GM12878 (cell line): Measurements from ENCODE around the gene DNASE1. TPM values are rescaled to one million over a fixed set of nuclear protein-coding genes. Genes with fewer than 3 reads are reported as not detected.

ENCODE experiments used
- ATAC-seq: fragments of 200-7000 bp; cut with Tn5 transposase; 3 replicates; pipeline ENCODE4 v1.9.1; 2020; ENCODE audit warnings: mild to moderate bottlenecking, moderate library complexity
- BruUV-seq: library from RNA; stranded (reverse); fragments of 400-500 nt; replicated peaks from 2 replicates; lab custom pipeline; 2021; lab: Mats Ljungman, UMichigan
- CTCF ChIA-PET: fragments of 300-600 bp; sonication (Branson Sonifier 250); formaldehyde crosslinking; extraction: SDS; loops from one replicate; lab custom pipeline; 2021; ENCODE audit warnings: inconsistent platforms; lab: Yijun Ruan, JAX
- POLR2A ChIA-PET: fragments of 350-600 bp; formaldehyde crosslinking; extraction: SDS; loops from one replicate; lab custom pipeline; 2021; ENCODE audit warnings: inconsistent platforms; lab: Charles Lee
- RAD21 ChIA-PET: fragments of 300-600 bp; sonication (Branson Sonifier 250); formaldehyde crosslinking; loops from one replicate; lab custom pipeline; 2023; ENCODE audit warnings: antibody characterized with exemption; ENCODE audit not compliant: unreplicated experiment; lab: Charles Lee
- SMC1A ChIA-PET: fragments of 300-600 bp; sonication (Branson Sonifier 250); formaldehyde crosslinking; loops from one replicate; lab custom pipeline; 2023; ENCODE audit not compliant: unreplicated experiment, uncharacterized antibody; lab: Charles Lee
- DNase-seq: peaks from one replicate; pipeline ENCODE4 v3.0.0-alpha.2; 2011; ENCODE audit warnings: low read depth, low spot score
- FAIRE-seq: peaks from 3 replicates; lab custom pipeline; 2011; peaks lifted over from hg19 to GRCh38; lab: Jason Lieb, UNC
- H2AFZ ChIP-seq: 2 replicates; pipeline ENCODE4 v1.6.0; 2011; ENCODE audit warnings: low read depth, low read length, control low read depth; ENCODE audit not compliant: control insufficient read depth
- H3K27ac ChIP-seq: 2 replicates; pipeline ENCODE4 v1.5.1; 2011; ENCODE audit warnings: control low read depth; ENCODE audit not compliant: control insufficient read depth, insufficient read depth
- H3K27me3 ChIP-seq, 2 experiments: replicated peaks in 1 of 2; 2 replicates each; pipeline versions ENCODE4 v1.6.0 to v1.6.1; 2011; ENCODE audit warnings: low read length in 1 of 2; ENCODE audit not compliant: control insufficient read depth in 2 of 2, insufficient read depth in 2 of 2
- H3K36me3 ChIP-seq, 2 experiments: 2 replicates each; pipeline ENCODE4 v1.5.1; 2011; ENCODE audit warnings: low read length in 1 of 2; ENCODE audit not compliant: control insufficient read depth in 2 of 2, insufficient read depth in 2 of 2
- H3K4me1 ChIP-seq: 2 replicates; pipeline ENCODE4 v1.6.1; 2011; ENCODE audit warnings: mild to moderate bottlenecking, low read length, moderate library complexity, mixed read lengths; ENCODE audit not compliant: control insufficient read depth, insufficient read depth
- H3K4me2 ChIP-seq: 2 replicates; pipeline ENCODE4 v1.6.0; 2011; ENCODE audit warnings: control low read depth; ENCODE audit not compliant: control insufficient read depth, insufficient read depth
- H3K4me3 ChIP-seq: fragments of 200-600 bp; sonication (generic); 2 replicates; pipeline ENCODE4 v1.5.1; 2016
- H3K79me2 ChIP-seq: 2 replicates; pipeline ENCODE4 v1.6.0; 2011; ENCODE audit warnings: low read length; ENCODE audit not compliant: control insufficient read depth, insufficient read depth
- H3K9ac ChIP-seq: 2 replicates; pipeline ENCODE4 v1.8.0; 2011; ENCODE audit warnings: low read length, control low read depth, mixed read lengths; ENCODE audit not compliant: control insufficient read depth, insufficient read depth
- H3K9me3 ChIP-seq: replicated peaks from 3 replicates; pipeline ENCODE4 v1.5.1; 2011; ENCODE audit warnings: mild to moderate bottlenecking, low read length; ENCODE audit not compliant: control insufficient read depth, insufficient read depth
- H4K20me1 ChIP-seq: 2 replicates; pipeline ENCODE4 v1.6.0; 2011; ENCODE audit not compliant: control insufficient read depth, insufficient read depth
- CHD1 ChIP-seq: IDR thresholded peaks from 2 replicates; pipeline ENCODE4 v1.6.1; 2012; ENCODE audit warnings: low read depth, low read length, improper control_type of control experiment
- GATAD2B ChIP-seq: fragments of 450-650 bp; conservative IDR thresholded peaks from 2 replicates; pipeline ENCODE4 v1.6.1; 2017; ENCODE audit warnings: low read depth, mild to moderate bottlenecking, moderate library complexity
- HDAC6 ChIP-seq: fragments of 200-600 bp; sonication (generic); IDR thresholded peaks from one replicate; pipeline ENCODE4 v1.8.0; 2017; ENCODE audit warnings: antibody characterized with exemption; ENCODE audit not compliant: unreplicated experiment
- JUND ChIP-seq: IDR thresholded peaks from 2 replicates; pipeline ENCODE4 v1.6.1; 2012; ENCODE audit warnings: low read depth, mild to moderate bottlenecking, low read length, improper control_type of control experiment, moderate library complexity
- ZBED1 ChIP-seq: IDR thresholded peaks from 2 replicates; pipeline ENCODE4 v1.6.1; 2016; ENCODE audit warnings: borderline replicate concordance
- WGBS: methylation state at CpG from one replicate; pipeline ENCODE4 v1.1.6; 2016; ENCODE audit warnings: low lambda C conversion rate; ENCODE audit not compliant: insufficient replicate concordance, insufficient coverage; ENCODE audit errors: missing lambda C conversion rate; 5-methylcytosine and 5-hydroxymethylcytosine counted together
- in situ Hi-C: fragments of 300-500 bp; cut with MboI; formaldehyde crosslinking; loops from 9 replicates; pipeline ENCODE4 v1.14.3; 2018; ENCODE audit warnings: mixed read lengths
- intact Hi-C: fragments of 100-400 bp; cut with micrococcal nuclease; formaldehyde crosslinking; loops from one replicate; pipeline ENCODE4 v1.14.2; 2022; ENCODE audit not compliant: unreplicated experiment
- polyA plus RNA-seq, 11 experiments: library from polyadenylated mRNA; depleted of rRNA in 4 of 11; unstranded in 6 of 11; stranded (reverse) in 5 of 11; fragments of >200 nt; fragmentation: Nextera tagmentation in 4 of 11; fragmentation: Illumina TruSeq in 1 of 11; extraction: Ambion mirVana in 4 of 11; extraction: Trizol in 1 of 11; gene quantifications; 1 replicate in 1 of 11; 2 replicates in 10 of 11; pipeline versions ENCODE4 v1.2.1 to v1.2.3, GENCODE V29; 2011 to 2016; ENCODE audit warnings: inconsistent platforms in 2 of 11, missing spikeins in 2 of 11, low read depth in 1 of 11
- total RNA-seq, 4 experiments: library from RNA; depleted of rRNA in 3 of 4; stranded (reverse); fragments of >200 nt in 3 of 4; fragmentation: Illumina TruSeq in 1 of 4; extraction: Trizol in 1 of 4; gene quantifications; 2 replicates each; pipeline versions ENCODE4 v1.2.1 to v1.2.3, GENCODE V29; 2013 to 2021
- TF ChIP-seq, protein P1 (sequence below): IDR thresholded peaks from 2 replicates; pipeline ENCODE4 v1.6.1; 2011; ENCODE audit warnings: mild to moderate bottlenecking, low read depth, low read length, moderate library complexity; ENCODE audit not compliant: insufficient replicate concordance
- TF ChIP-seq, protein P2 (sequence below): fragments of 450-650 bp; IDR thresholded peaks from 2 replicates; pipeline ENCODE4 v1.6.1; 2017; ENCODE audit warnings: antibody characterized with exemption, mild to moderate bottlenecking, moderate library complexity
- TF ChIP-seq, protein P3 (sequence below): IDR thresholded peaks from 2 replicates; pipeline ENCODE4 v1.6.1; 2011; ENCODE audit warnings: borderline replicate concordance, low read depth, mild to moderate bottlenecking, moderate library complexity, low read length; ENCODE audit not compliant: insufficient read depth, poor library complexity, severe bottlenecking

The DNASE1 gene
- total and polyA plus RNA-seq, 10 of the 15 experiments (the other 5 are each of a cell fraction or from before 2014, with no cell fraction given): 0.23 to 12.0 (median 7.9) TPM

DNA sequence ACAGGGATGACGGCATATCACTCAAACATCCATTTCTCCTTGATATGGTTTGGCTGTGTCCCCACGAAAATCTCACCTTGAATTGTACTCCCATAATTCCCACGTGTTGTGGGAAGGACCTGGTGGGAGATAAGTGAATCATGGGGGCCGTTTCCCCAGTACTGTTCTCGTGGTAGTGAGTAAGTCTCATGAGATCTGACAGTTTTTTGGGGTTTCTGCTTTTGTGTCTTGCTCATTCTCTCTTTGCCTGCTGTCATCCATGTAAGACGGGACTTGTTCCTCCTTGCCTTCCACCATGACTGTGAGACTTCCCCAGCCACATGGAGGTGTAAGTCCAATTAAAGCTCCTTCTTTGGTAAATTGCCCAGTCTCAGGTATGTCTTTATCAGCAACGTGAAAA is 32.5 kb downstream of the DNASE1 start:
- ChIA-PET RAD21 (interaction anchor here (0.6 kb wide), 1 partner anchor 61 kb away, joined by 4 read pairs; no protein-coding TSS in a partner anchor), POLR2A (no interaction called here), SMC1A (no interaction called here), CTCF (interaction anchor here (0.7 kb wide), 1 partner anchor 10 kb away, joined by 4 read pairs; no protein-coding TSS in a partner anchor)
- WGBS: 53% methylated on average over 7 of the region's 7 CpGs
- DNase-seq: no peak
- H4K20me1 ChIP-seq: no peaks in the 10 kb centered on the region
- peaks cover 18 to 26% of the 10 kb centered on the region in 2 experiments for H3K36me3 ChIP-seq
- intact Hi-C loops: no loop called here
- H3K9me3 ChIP-seq: no peaks in the 10 kb centered on the region
- peaks cover 5% of the 10 kb centered on the region; the same call in 1 of the 2 replicates for H3K4me1 ChIP-seq
- H3K27me3 ChIP-seq: no peaks in the 10 kb centered on the region
- in situ Hi-C loops: no loop called here
- H3K9ac ChIP-seq: no peak overlapping the region
- no peak overlapping the region for H2AFZ ChIP-seq
- TF ChIP-seq, protein P1, sequence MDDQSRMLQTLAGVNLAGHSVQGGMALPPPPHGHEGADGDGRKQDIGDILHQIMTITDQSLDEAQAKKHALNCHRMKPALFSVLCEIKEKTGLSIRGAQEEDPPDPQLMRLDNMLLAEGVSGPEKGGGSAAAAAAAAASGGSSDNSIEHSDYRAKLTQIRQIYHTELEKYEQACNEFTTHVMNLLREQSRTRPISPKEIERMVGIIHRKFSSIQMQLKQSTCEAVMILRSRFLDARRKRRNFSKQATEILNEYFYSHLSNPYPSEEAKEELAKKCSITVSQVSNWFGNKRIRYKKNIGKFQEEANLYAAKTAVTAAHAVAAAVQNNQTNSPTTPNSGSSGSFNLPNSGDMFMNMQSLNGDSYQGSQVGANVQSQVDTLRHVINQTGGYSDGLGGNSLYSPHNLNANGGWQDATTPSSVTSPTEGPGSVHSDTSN: no peak
- TF ChIP-seq ZBED1 (no peak), CHD1 (no peak), HDAC6 (no peak), GATAD2B (no peak), JUND (no peak)
- TF ChIP-seq, protein P2, sequence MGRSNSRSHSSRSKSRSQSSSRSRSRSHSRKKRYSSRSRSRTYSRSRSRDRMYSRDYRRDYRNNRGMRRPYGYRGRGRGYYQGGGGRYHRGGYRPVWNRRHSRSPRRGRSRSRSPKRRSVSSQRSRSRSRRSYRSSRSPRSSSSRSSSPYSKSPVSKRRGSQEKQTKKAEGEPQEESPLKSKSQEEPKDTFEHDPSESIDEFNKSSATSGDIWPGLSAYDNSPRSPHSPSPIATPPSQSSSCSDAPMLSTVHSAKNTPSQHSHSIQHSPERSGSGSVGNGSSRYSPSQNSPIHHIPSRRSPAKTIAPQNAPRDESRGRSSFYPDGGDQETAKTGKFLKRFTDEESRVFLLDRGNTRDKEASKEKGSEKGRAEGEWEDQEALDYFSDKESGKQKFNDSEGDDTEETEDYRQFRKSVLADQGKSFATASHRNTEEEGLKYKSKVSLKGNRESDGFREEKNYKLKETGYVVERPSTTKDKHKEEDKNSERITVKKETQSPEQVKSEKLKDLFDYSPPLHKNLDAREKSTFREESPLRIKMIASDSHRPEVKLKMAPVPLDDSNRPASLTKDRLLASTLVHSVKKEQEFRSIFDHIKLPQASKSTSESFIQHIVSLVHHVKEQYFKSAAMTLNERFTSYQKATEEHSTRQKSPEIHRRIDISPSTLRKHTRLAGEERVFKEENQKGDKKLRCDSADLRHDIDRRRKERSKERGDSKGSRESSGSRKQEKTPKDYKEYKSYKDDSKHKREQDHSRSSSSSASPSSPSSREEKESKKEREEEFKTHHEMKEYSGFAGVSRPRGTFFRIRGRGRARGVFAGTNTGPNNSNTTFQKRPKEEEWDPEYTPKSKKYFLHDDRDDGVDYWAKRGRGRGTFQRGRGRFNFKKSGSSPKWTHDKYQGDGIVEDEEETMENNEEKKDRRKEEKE: no peak
- TF ChIP-seq, protein P3, sequence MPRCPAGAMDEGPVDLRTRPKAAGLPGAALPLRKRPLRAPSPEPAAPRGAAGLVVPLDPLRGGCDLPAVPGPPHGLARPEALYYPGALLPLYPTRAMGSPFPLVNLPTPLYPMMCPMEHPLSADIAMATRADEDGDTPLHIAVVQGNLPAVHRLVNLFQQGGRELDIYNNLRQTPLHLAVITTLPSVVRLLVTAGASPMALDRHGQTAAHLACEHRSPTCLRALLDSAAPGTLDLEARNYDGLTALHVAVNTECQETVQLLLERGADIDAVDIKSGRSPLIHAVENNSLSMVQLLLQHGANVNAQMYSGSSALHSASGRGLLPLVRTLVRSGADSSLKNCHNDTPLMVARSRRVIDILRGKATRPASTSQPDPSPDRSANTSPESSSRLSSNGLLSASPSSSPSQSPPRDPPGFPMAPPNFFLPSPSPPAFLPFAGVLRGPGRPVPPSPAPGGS: no peak
- H3K4me2 ChIP-seq: no peak overlapping the region
- no peak for ATAC-seq
- no peak overlapping the region for H3K4me3 ChIP-seq
- peaks cover 2% of the 10 kb centered on the region; the same call in 1 of the 2 replicates for H3K79me2 ChIP-seq
- no peak for FAIRE-seq
- BruUV-seq: no TSS peak
- H3K27ac ChIP-seq: no peak overlapping the region
